HL-60 (cell line): ENCODE measurements around the gene NR3C1.

ENCODE experiments used
- DNase-seq, 2 experiments: peaks; one replicate each; pipeline ENCODE4 v3.0.0-alpha.2; 2010 to 2020; ENCODE audit warnings: low read depth in 1 of 2, low spot score in 1 of 2
- H3K27ac ChIP-seq: fragments of 250-450 bp; sonication (Bioruptor Pico); replicated peaks from 2 replicates; pipeline ENCODE4 v1.5.1; 2020; ENCODE audit warnings: mild to moderate bottlenecking, moderate library complexity
- H3K27me3 ChIP-seq: fragments of 250-450 bp; sonication (Bioruptor Pico); 2 replicates; pipeline ENCODE4 v1.5.1; 2021; ENCODE audit warnings: mild to moderate bottlenecking, moderate library complexity; ENCODE audit not compliant: insufficient read depth, poor library complexity, severe bottlenecking
- H3K4me3 ChIP-seq: replicated peaks from 2 replicates; pipeline ENCODE4 v1.5.1; 2011; ENCODE audit warnings: mild to moderate bottlenecking, control low read depth, low read length; ENCODE audit not compliant: insufficient read depth
- CTCF ChIP-seq: IDR thresholded peaks from one replicate; pipeline ENCODE4 v1.5.1; 2011; ENCODE audit warnings: low read length, control low read depth, inconsistent platforms; ENCODE audit not compliant: insufficient read depth
- GABPA ChIP-seq: IDR thresholded peaks from 2 replicates; pipeline ENCODE4 v1.6.1; 2012; ENCODE audit warnings: low read depth
- POLR2AphosphoS5 ChIP-seq: IDR thresholded peaks from 2 replicates; pipeline ENCODE4 v1.6.1; 2012; ENCODE audit warnings: low read depth
- REST ChIP-seq: IDR thresholded peaks from 2 replicates; pipeline ENCODE4 v1.6.1; 2012; ENCODE audit warnings: low read depth; ENCODE audit not compliant: insufficient replicate concordance
- SPI1 ChIP-seq: IDR thresholded peaks from 2 replicates; pipeline ENCODE4 v1.6.1; 2012; ENCODE audit warnings: low read depth, mild to moderate bottlenecking, borderline replicate concordance

The NR3C1 gene

GRCh38 chr5:143315214-143315613, 88.3 kb downstream of the NR3C1 start:
- no peak for DNase-seq
- Histone ChIP-seq H3K27ac (no peak overlapping the region), H3K4me3 (no peak overlapping the region), H3K27me3 (no peaks in the 10 kb centered on the region)
- no peak for TF ChIP-seq SPI1
- no peak for TF ChIP-seq POLR2AphosphoS5
- no peak for TF ChIP-seq CTCF
- no peak for TF ChIP-seq GABPA
- no peak for TF ChIP-seq REST

GRCh38 chr5:143314659-143315058, 88.8 kb downstream of the NR3C1 start:
- Histone ChIP-seq H3K27ac (no peak overlapping the region), H3K27me3 (no peaks in the 10 kb centered on the region), H3K4me3 (no peak overlapping the region)
- no peak for DNase-seq
- no peak for TF ChIP-seq CTCF
- no peak for TF ChIP-seq POLR2AphosphoS5

GRCh38 chr5:143314099-143314498, 89.4 kb downstream of the NR3C1 start:
- Histone ChIP-seq H3K4me3 (no peak overlapping the region), H3K27ac (no peak overlapping the region), H3K27me3 (no peaks in the 10 kb centered on the region)
- no peak for DNase-seq
- TF ChIP-seq REST (no peak), GABPA (no peak), SPI1 (no peak), POLR2AphosphoS5 (no peak), CTCF (no peak)

- TF ChIP-seq GABPA (no peak), SPI1 (no peak), CTCF (no peak), REST (no peak), POLR2AphosphoS5 (no peak)
- Histone ChIP-seq H3K27me3 (no peaks in the 10 kb centered on the region), H3K4me3 (no peak overlapping the region), H3K27ac (no peak overlapping the region)
- no peak for DNase-seq
These were observed 90.1 kb downstream of the NR3C1 start for GRCh38 chr5:143313298-143313852.
